Adrenal gland (tissue), 5 donors: Measurements from ENCODE around the gene RAPGEF4.

Experiments used
- CTCF ChIP-seq, 6 experiments: fragments of 450-650 bp in 4 of 6; fragments of 200-600 bp in 2 of 6; sonication (generic) in 1 of 6; IDR thresholded peaks; 1 replicate in 5 of 6; 2 replicates in 1 of 6; pipeline versions ENCODE4 v1.5.1 to v1.8.0; 2016 to 2021; ENCODE audit warnings: antibody characterized with exemption in 6 of 6, mild to moderate bottlenecking in 2 of 6, moderate library complexity in 1 of 6
- POLR2A ChIP-seq, 2 donors: fragments of 450-650 bp; IDR thresholded peaks; one replicate each; pipeline ENCODE4 v1.6.1; 2017; ENCODE audit warnings: antibody characterized with exemption in 2 of 2, mild to moderate bottlenecking in 2 of 2, moderate library complexity in 1 of 2
- donor health status: DM: no; HTN: no; CAD: no.

GRCh38 chr2:173017646-173018420 is 282.2 kb downstream of the RAPGEF4 start:
- TF ChIP-seq CTCF (IDR thresholded peaks at IDR 0.05) (no peak), POLR2A (IDR thresholded peaks at IDR 0.05) (no peak)
